ENCODE data around the gene PSMF1. TPM values are rescaled to one million over a fixed set of nuclear protein-coding genes. Genes with fewer than 3 reads are reported as not detected.

The PSMF1 gene
- total and polyA plus RNA-seq, 9 of the 15 experiments (the other 6 are each of a cell fraction or from before 2014, with no cell fraction given): 8.5 to 192 (median 33.2) TPM

DNA sequence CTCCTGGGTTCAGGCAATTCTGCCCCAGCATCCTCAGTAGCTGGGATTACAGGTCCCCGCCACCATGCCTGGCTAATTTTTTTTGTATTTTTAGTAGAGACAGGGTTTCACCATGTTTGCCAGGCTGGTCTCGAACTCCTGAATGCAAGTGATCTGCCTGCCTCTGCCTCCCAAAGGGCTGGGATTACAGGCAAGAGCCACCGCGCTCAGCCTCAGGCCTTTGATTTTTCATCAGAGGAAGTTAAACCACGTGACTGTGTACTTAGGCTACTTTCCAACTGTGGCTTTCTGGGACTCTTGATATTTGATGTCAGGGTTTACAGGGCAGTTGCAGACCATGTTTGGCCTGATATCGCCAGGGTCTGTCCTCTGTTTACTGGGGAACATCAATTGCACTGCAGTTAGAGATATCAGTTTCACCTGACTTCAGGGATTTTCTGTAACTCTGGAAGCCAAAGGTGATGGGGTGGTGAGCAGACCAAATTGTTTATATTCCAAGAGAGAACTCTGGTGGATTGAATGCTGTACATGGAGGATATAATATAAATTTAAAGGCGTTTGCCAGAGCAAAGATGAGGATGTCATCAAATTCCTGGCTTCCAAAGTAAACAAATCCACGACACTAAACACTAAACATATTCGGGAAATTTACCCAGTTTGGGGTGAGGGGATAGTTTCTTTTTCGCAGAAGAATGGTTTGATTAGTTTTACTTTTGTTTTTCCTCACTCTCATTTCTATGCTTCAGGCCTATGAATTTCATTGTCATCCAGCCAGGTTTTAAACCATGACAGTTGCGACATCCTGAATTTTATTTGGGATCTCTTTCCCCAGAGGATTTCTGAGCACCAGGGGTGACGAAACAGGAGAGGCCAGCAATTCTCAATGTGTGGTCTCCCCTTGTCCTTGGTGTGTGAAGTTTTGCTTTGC, 4.2 kb downstream of the PSMF1 start (continued):
- TF ChIP-seq RB1 (IDR thresholded peaks at IDR 0.05; ENCODE audit: low read depth): no peak
- 0 out of 2 replicates have a peak, but pooled peaks have one; percentile 17 for TF ChIP-seq FOXM1 (IDR thresholded peaks at IDR 0.05; ENCODE audit: low read depth)
- no peak for TF ChIP-seq FOXM1 (CRISPR knock-in tag; IDR thresholded peaks at IDR 0.05; ENCODE audit: low read depth)
- no peak for TF ChIP-seq RUNX1 (IDR thresholded peaks at IDR 0.05; ENCODE audit: low read depth)
- TF ChIP-seq, protein P1, sequence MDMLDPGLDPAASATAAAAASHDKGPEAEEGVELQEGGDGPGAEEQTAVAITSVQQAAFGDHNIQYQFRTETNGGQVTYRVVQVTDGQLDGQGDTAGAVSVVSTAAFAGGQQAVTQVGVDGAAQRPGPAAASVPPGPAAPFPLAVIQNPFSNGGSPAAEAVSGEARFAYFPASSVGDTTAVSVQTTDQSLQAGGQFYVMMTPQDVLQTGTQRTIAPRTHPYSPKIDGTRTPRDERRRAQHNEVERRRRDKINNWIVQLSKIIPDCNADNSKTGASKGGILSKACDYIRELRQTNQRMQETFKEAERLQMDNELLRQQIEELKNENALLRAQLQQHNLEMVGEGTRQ (CRISPR knock-in tag; IDR thresholded peaks at IDR 0.05): peak; percentile 76
- TF ChIP-seq ZNF551 (CRISPR knock-in tag; IDR thresholded peaks at IDR 0.05): no peak
- TF ChIP-seq, protein P2, sequence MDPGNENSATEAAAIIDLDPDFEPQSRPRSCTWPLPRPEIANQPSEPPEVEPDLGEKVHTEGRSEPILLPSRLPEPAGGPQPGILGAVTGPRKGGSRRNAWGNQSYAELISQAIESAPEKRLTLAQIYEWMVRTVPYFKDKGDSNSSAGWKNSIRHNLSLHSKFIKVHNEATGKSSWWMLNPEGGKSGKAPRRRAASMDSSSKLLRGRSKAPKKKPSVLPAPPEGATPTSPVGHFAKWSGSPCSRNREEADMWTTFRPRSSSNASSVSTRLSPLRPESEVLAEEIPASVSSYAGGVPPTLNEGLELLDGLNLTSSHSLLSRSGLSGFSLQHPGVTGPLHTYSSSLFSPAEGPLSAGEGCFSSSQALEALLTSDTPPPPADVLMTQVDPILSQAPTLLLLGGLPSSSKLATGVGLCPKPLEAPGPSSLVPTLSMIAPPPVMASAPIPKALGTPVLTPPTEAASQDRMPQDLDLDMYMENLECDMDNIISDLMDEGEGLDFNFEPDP (CRISPR knock-in tag; IDR thresholded peaks at IDR 0.05): no peak
- TF ChIP-seq NCOA2 (IDR thresholded peaks at IDR 0.05; ENCODE audit: partially characterized antibody in 2 of 2): no peak
- TF ChIP-seq KLF16 (IDR thresholded peaks at IDR 0.05): peak; percentile 34; the same call in 1 of the 2 replicates
- TF ChIP-seq, protein P3, sequence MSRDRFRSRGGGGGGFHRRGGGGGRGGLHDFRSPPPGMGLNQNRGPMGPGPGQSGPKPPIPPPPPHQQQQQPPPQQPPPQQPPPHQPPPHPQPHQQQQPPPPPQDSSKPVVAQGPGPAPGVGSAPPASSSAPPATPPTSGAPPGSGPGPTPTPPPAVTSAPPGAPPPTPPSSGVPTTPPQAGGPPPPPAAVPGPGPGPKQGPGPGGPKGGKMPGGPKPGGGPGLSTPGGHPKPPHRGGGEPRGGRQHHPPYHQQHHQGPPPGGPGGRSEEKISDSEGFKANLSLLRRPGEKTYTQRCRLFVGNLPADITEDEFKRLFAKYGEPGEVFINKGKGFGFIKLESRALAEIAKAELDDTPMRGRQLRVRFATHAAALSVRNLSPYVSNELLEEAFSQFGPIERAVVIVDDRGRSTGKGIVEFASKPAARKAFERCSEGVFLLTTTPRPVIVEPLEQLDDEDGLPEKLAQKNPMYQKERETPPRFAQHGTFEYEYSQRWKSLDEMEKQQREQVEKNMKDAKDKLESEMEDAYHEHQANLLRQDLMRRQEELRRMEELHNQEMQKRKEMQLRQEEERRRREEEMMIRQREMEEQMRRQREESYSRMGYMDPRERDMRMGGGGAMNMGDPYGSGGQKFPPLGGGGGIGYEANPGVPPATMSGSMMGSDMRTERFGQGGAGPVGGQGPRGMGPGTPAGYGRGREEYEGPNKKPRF (IDR thresholded peaks at IDR 0.05; ENCODE audit: low read depth, low read length): no peak
- TF ChIP-seq, protein P4, sequence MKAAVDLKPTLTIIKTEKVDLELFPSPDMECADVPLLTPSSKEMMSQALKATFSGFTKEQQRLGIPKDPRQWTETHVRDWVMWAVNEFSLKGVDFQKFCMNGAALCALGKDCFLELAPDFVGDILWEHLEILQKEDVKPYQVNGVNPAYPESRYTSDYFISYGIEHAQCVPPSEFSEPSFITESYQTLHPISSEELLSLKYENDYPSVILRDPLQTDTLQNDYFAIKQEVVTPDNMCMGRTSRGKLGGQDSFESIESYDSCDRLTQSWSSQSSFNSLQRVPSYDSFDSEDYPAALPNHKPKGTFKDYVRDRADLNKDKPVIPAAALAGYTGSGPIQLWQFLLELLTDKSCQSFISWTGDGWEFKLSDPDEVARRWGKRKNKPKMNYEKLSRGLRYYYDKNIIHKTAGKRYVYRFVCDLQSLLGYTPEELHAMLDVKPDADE (conservative IDR thresholded peaks at IDR 0.05; ENCODE audit: control insufficient read depth, low read depth, low read length): no peak
- TF ChIP-seq KLF10 (CRISPR knock-in tag; IDR thresholded peaks at IDR 0.05): no peak
- TF ChIP-seq, protein P5, sequence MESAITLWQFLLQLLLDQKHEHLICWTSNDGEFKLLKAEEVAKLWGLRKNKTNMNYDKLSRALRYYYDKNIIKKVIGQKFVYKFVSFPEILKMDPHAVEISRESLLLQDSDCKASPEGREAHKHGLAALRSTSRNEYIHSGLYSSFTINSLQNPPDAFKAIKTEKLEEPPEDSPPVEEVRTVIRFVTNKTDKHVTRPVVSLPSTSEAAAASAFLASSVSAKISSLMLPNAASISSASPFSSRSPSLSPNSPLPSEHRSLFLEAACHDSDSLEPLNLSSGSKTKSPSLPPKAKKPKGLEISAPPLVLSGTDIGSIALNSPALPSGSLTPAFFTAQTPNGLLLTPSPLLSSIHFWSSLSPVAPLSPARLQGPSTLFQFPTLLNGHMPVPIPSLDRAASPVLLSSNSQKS (CRISPR knock-in tag; IDR thresholded peaks at IDR 0.05): no peak
- no peak for TF ChIP-seq KLF6 (CRISPR knock-in tag; IDR thresholded peaks at IDR 0.05; ENCODE audit: borderline replicate concordance)
- peak in 1 of 2 experiments; percentile 74; a peak in 1 of 4 replicates for TF ChIP-seq RCOR1 (IDR thresholded peaks at IDR 0.05; ENCODE audit: borderline replicate concordance in 1 of 2, low read depth in 2 of 2, low read length in 2 of 2)
- no peak for TF ChIP-seq SMARCC2 (IDR thresholded peaks at IDR 0.05; ENCODE audit: low read depth)
- no peak for TF ChIP-seq PHB2 (IDR thresholded peaks at IDR 0.05; ENCODE audit: low read depth)
- TF ChIP-seq, protein P6, sequence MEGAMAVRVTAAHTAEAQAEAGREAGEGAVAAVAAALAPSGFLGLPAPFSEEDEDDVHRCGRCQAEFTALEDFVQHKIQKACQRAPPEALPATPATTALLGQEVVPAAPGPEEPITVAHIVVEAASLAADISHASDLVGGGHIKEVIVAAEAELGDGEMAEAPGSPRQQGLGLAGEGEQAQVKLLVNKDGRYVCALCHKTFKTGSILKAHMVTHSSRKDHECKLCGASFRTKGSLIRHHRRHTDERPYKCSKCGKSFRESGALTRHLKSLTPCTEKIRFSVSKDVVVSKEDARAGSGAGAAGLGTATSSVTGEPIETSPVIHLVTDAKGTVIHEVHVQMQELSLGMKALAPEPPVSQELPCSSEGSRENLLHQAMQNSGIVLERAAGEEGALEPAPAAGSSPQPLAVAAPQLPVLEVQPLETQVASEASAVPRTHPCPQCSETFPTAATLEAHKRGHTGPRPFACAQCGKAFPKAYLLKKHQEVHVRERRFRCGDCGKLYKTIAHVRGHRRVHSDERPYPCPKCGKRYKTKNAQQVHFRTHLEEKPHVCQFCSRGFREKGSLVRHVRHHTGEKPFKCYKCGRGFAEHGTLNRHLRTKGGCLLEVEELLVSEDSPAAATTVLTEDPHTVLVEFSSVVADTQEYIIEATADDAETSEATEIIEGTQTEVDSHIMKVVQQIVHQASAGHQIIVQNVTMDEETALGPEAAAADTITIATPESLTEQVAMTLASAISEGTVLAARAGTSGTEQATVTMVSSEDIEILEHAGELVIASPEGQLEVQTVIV (CRISPR knock-in tag; IDR thresholded peaks at IDR 0.05; ENCODE audit: borderline replicate concordance): no peak
